K562 (cell line): Measurements from ENCODE around the gene ZNF48. TPM values are rescaled to one million over a fixed set of nuclear protein-coding genes. Genes with fewer than 3 reads are reported as not detected.

Source experiments
- BACH1 ChIP-seq: fragments of 200-800 bp; sonication (Bioruptor generic); IDR thresholded peaks from 2 replicates; pipeline ENCODE4 v1.6.1; 2016; ENCODE audit warnings: missing genetic modification characterization, missing compliant biosample characterization
- CCNT2 ChIP-seq: IDR thresholded peaks from 2 replicates; pipeline ENCODE4 v1.6.1; 2011; ENCODE audit warnings: borderline replicate concordance, low read depth, mild to moderate bottlenecking, moderate library complexity, mixed read lengths, low read length; ENCODE audit not compliant: insufficient read length; ENCODE audit errors: extremely low read depth
- CEBPG ChIP-seq, 3 experiments: fragments of 200-800 bp in 1 of 3; sonication (Bioruptor generic) in 1 of 3; sonication (generic) in 1 of 3; formaldehyde crosslinking in 1 of 3; IDR thresholded peaks in 2 of 3; conservative IDR thresholded peaks in 1 of 3; 2 replicates each; pipeline versions ENCODE4 v1.6.1 to v1.8.0; 2016 to 2022; ENCODE audit warnings: missing compliant biosample characterization in 2 of 3, missing genetic modification characterization in 2 of 3, mild to moderate bottlenecking in 1 of 3, missing genetic modification reagents in 1 of 3
- CREM ChIP-seq: IDR thresholded peaks from 2 replicates; pipeline ENCODE4 v1.6.1; 2014; ENCODE audit warnings: antibody characterized with exemption, low read depth
- GTF2F1 ChIP-seq: IDR thresholded peaks from 2 replicates; pipeline ENCODE4 v1.6.1; 2011; ENCODE audit warnings: low read depth, low read length, improper control_type of control experiment
- HBP1 ChIP-seq: fragments of 450-650 bp; formaldehyde crosslinking; IDR thresholded peaks from 2 replicates; pipeline ENCODE4 v1.4.0; 2022; ENCODE audit warnings: missing genetic modification characterization
- LCOR ChIP-seq: sonication (generic); formaldehyde crosslinking; IDR thresholded peaks from 2 replicates; pipeline ENCODE4 v1.8.0; 2022; ENCODE audit warnings: mild to moderate bottlenecking, missing genetic modification reagents
- MYNN ChIP-seq, 2 experiments: sonication (generic); formaldehyde crosslinking in 1 of 2; IDR thresholded peaks; 2 replicates each; pipeline versions ENCODE4 v1.5.0 to v1.6.1; 2016 to 2020; ENCODE audit warnings: antibody characterized with exemption in 1 of 2, missing genetic modification reagents in 1 of 2
- NCOA4 ChIP-seq: fragments of 450-650 bp; IDR thresholded peaks from 2 replicates; pipeline ENCODE4 v1.6.1; 2018; ENCODE audit warnings: mild to moderate bottlenecking; ENCODE audit not compliant: partially characterized antibody
- NFATC3 ChIP-seq: fragments of 450-650 bp; IDR thresholded peaks from 2 replicates; pipeline ENCODE4 v1.6.1; 2017; ENCODE audit warnings: mild to moderate bottlenecking
- RBM22 ChIP-seq: fragments of 200-400 bp; formaldehyde crosslinking; IDR thresholded peaks from 2 replicates; pipeline ENCODE4 v1.6.1; 2018; ENCODE audit warnings: low read length, low read depth; ENCODE audit not compliant: poor library complexity, severe bottlenecking
- SIN3A ChIP-seq, 2 experiments: fragments of 150-350 bp in 1 of 2; IDR thresholded peaks; 2 replicates each; pipeline ENCODE4 v1.6.1; 2011 to 2016; ENCODE audit warnings: borderline replicate concordance in 2 of 2, low read depth in 2 of 2, low read length in 2 of 2, mild to moderate bottlenecking in 2 of 2, moderate library complexity in 2 of 2; ENCODE audit not compliant: control insufficient read depth in 1 of 2
- TEAD2 ChIP-seq: fragments of 450-650 bp; IDR thresholded peaks from 2 replicates; pipeline ENCODE4 v1.6.1; 2016; ENCODE audit warnings: missing genetic modification characterization, control low read depth, missing compliant biosample characterization
- THAP12 ChIP-seq: fragments of 250-450 bp; sonication (Bioruptor Pico); IDR thresholded peaks from 2 replicates; pipeline ENCODE4 v1.9.0; 2021; ENCODE audit warnings: mild to moderate bottlenecking, inconsistent platforms
- THAP7 ChIP-seq: fragments of 250-450 bp; sonication (Bioruptor Pico); IDR thresholded peaks from 2 replicates; pipeline ENCODE4 v1.5.0; 2021
- ZFP91 ChIP-seq: sonication (generic); formaldehyde crosslinking; IDR thresholded peaks from 2 replicates; pipeline ENCODE4 v1.8.0; 2022; ENCODE audit warnings: mild to moderate bottlenecking, missing genetic modification reagents
- ZNF174 ChIP-seq: fragments of 250-450 bp; sonication (Bioruptor Pico); IDR thresholded peaks from 2 replicates; pipeline ENCODE4 v1.4.0; 2020; ENCODE audit warnings: mild to moderate bottlenecking
- ZNF3 ChIP-seq: fragments of 250-450 bp; sonication (Bioruptor Pico); IDR thresholded peaks from 2 replicates; pipeline ENCODE4 v1.5.0; 2021; ENCODE audit warnings: mild to moderate bottlenecking, moderate library complexity
- ZNF507 ChIP-seq: conservative IDR thresholded peaks from 2 replicates; pipeline ENCODE4 v1.6.1; 2017; ENCODE audit warnings: missing genetic modification characterization, missing compliant biosample characterization
- ZNF77 ChIP-seq: fragments of 250-450 bp; sonication (Bioruptor Pico); IDR thresholded peaks from 2 replicates; pipeline ENCODE4 v1.5.0; 2020
- polyA plus RNA-seq, 8 experiments: library from polyadenylated mRNA; depleted of rRNA in 4 of 8; stranded (reverse) in 5 of 8; unstranded in 3 of 8; fragments of >200 nt; fragmentation: Nextera tagmentation in 2 of 8; fragmentation: Illumina TruSeq in 1 of 8; extraction: Ambion mirVana in 2 of 8; extraction: Trizol in 1 of 8; gene quantifications; 2 replicates each; pipeline versions ENCODE4 v1.2.1 to v1.2.3, GENCODE V29; 2011 to 2014; ENCODE audit warnings: inconsistent platforms in 1 of 8, missing spikeins in 1 of 8
- total RNA-seq, 7 experiments: library from RNA; depleted of rRNA in 6 of 7; stranded (reverse); fragments of >200 nt in 6 of 7; fragmentation: Illumina TruSeq in 2 of 7; extraction: Trizol in 2 of 7; gene quantifications; 2 replicates each; pipeline versions ENCODE4 v1.2.1 to v1.2.3, GENCODE V29; 2011 to 2021; ENCODE audit warnings: low replicate concordance in 1 of 7

The ZNF48 gene
- total and polyA plus RNA-seq, 9 of the 15 experiments (the other 6 are each of a cell fraction or from before 2014, with no cell fraction given): 0.38 to 11.6 (median 4.7) TPM

- TF ChIP-seq RBM22 (no peak), GTF2F1 (no peak; the same call in 1 of the 2 replicates), ZNF174 (CRISPR knock-in tag) (no peak), THAP12 (no peak), CCNT2 (peak; percentile 68), ZNF3 (no peak), CREM (peak; percentile 96), ZFP91 (CRISPR knock-in tag) (peak; percentile 72), HBP1 (CRISPR knock-in tag) (peak; percentile 51; the same call in 1 of the 2 replicates), THAP7 (CRISPR knock-in tag) (peak; percentile 80; the same call in 1 of the 2 replicates), TEAD2 (tag) (no peak), ZNF507 (no peak), NCOA4 (no peak), SIN3A (IDR thresholded peaks at IDR 0.05; ENCODE audit: borderline replicate concordance in 2 of 2, control insufficient read depth in 1 of 2, low read depth in 2 of 2, low read length in 2 of 2) (peak; percentile 67 to 94; a peak in 2 of 4 replicates), ZNF77 (CRISPR knock-in tag) (no peak), LCOR (CRISPR knock-in tag) (peak; percentile 90), MYNN (IDR thresholded peaks at IDR 0.05) (peak; percentile 30; the same call in 1 of the 2 replicates), MYNN (CRISPR knock-in tag; IDR thresholded peaks at IDR 0.05) (no peak), NFATC3 (no peak), CEBPG (CRISPR knock-in tag; IDR thresholded peaks at IDR 0.05) (0 out of 2 replicates have a peak, but pooled peaks have one; percentile 17), CEBPG (tag; conservative IDR thresholded peaks at IDR 0.05 in 1 of 2, IDR thresholded peaks at IDR 0.05 in 1 of 2) (no peak), BACH1 (tag) (no peak)
Measured at GRCh38 chr16:30355144-30355953, 39.9 kb upstream of the ZNF48 start, which contains the start of gene CD2BP2 (continued).
